Caco-2 (cell line): ENCODE results near the gene FBXL22. TPM values are rescaled to one million over a fixed set of nuclear protein-coding genes. Genes with fewer than 3 reads are reported as not detected.

Experiments used
- BruUV-seq: library from RNA; stranded (reverse); fragments of 400-500 nt; replicated peaks from 2 replicates; lab custom pipeline; 2021; lab: Mats Ljungman, UMichigan
- CTCF ChIA-PET: fragments of 300-600 bp; sonication (Branson Sonifier 250); formaldehyde crosslinking; loops from one replicate; lab custom pipeline; 2022; ENCODE audit warnings: antibody characterized with exemption; lab: Charles Lee
- POLR2A ChIA-PET: fragments of 300-600 bp; sonication (Branson Sonifier 250); formaldehyde crosslinking; loops from one replicate; lab custom pipeline; 2022; ENCODE audit warnings: antibody characterized with exemption; lab: Charles Lee
- DNase-seq, 2 experiments: peaks; one replicate each; pipeline versions ENCODE4 v3.0.0 to v3.0.0-alpha.2; 2020 to 2022
- H3K27me3 ChIP-seq: replicated peaks from 2 replicates; pipeline ENCODE4 v1.6.0; 2011; ENCODE audit warnings: low read length; ENCODE audit not compliant: control insufficient read depth, insufficient read depth
- H3K36me3 ChIP-seq: 2 replicates; pipeline ENCODE4 v1.5.1; 2011; ENCODE audit warnings: low read length; ENCODE audit not compliant: control insufficient read depth, insufficient read depth
- H3K4me1 ChIP-seq: fragments of 250-450 bp; sonication (Bioruptor Pico); 2 replicates; pipeline ENCODE4 v1.5.1; 2020; ENCODE audit warnings: mild to moderate bottlenecking
- H3K4me3 ChIP-seq: 2 replicates; pipeline ENCODE4 v1.5.1; 2011; ENCODE audit warnings: low read depth, mild to moderate bottlenecking, control low read depth, low read length
- H3K9me3 ChIP-seq: fragments of 250-450 bp; sonication (Bioruptor Pico); 2 replicates; pipeline ENCODE4 v1.5.1; 2020; ENCODE audit warnings: mild to moderate bottlenecking, moderate library complexity
- H3K27ac Mint-ChIP-seq: one replicate; pipeline ENCODE4 v1.8.0; 2022; ENCODE audit warnings: mixed read lengths; ENCODE audit not compliant: unreplicated experiment
- H3K27me3 Mint-ChIP-seq: one replicate; pipeline ENCODE4 v1.8.0; 2022; ENCODE audit warnings: mixed read lengths; ENCODE audit not compliant: insufficient read depth, unreplicated experiment
- H3K36me3 Mint-ChIP-seq: one replicate; pipeline ENCODE4 v1.8.0; 2022; ENCODE audit warnings: mild to moderate bottlenecking, mixed read lengths; ENCODE audit not compliant: insufficient read depth, unreplicated experiment
- H3K4me1 Mint-ChIP-seq: one replicate; pipeline ENCODE4 v1.8.0; 2022; ENCODE audit warnings: low read depth, mixed read lengths; ENCODE audit not compliant: unreplicated experiment
- H3K4me3 Mint-ChIP-seq: one replicate; pipeline ENCODE4 v1.8.0; 2022; ENCODE audit warnings: mild to moderate bottlenecking, moderate library complexity, mixed read lengths; ENCODE audit not compliant: unreplicated experiment
- H3K9me3 Mint-ChIP-seq: one replicate; pipeline ENCODE4 v1.8.0; 2022; ENCODE audit warnings: mixed read lengths; ENCODE audit not compliant: unreplicated experiment
- CTCF ChIP-seq, 2 experiments: fragments of 200-600 bp in 1 of 2; IDR thresholded peaks; 1 replicate in 1 of 2; 2 replicates in 1 of 2; pipeline versions ENCODE4 v1.5.1 to v1.8.0; 2011 to 2022; ENCODE audit warnings: antibody characterized with exemption in 1 of 2, control low read depth in 1 of 2, inconsistent platforms in 1 of 2, low read depth in 1 of 2, low read length in 1 of 2, mild to moderate bottlenecking in 1 of 2, moderate library complexity in 1 of 2; ENCODE audit not compliant: insufficient read depth in 1 of 2, severe bottlenecking in 1 of 2, unreplicated experiment in 1 of 2
- intact Hi-C: fragments of 100-400 bp; cut with micrococcal nuclease; formaldehyde crosslinking; loops from one replicate; pipeline ENCODE4 v1.10.0; 2022; ENCODE audit not compliant: unreplicated experiment
- total RNA-seq: library from RNA; stranded (reverse); gene quantifications from 2 replicates; pipeline ENCODE4 v1.2.3, GENCODE V29; 2022

FBXL22 gene
- total RNA-seq, 1 experiment from 2014 or later: not detected

GRCh38 chr15:63560741-63561448 lies 36.3 kb upstream of the FBXL22 start:
- Mint-ChIP-seq H3K36me3 (peaks cover 39% of the 10 kb centered on the region), H3K27me3 (no peaks in the 10 kb centered on the region), H3K4me1 (peaks cover 6% of the 10 kb centered on the region), H3K9me3 (no peaks in the 10 kb centered on the region), H3K27ac (peak overlapping the region; percentile 31), H3K4me3 (no peak overlapping the region)
- Histone ChIP-seq H3K27me3 (no peaks in the 10 kb centered on the region), H3K4me3 (no peak overlapping the region), H3K9me3 (no peaks in the 10 kb centered on the region), H3K36me3 (no peaks in the 10 kb centered on the region), H3K4me1 (no peaks in the 10 kb centered on the region)
- ChIA-PET POLR2A (no interaction called here), CTCF (no interaction called here)
- intact Hi-C loops: no loop called here
- BruUV-seq: no TSS peak
- no peak for DNase-seq
- TF ChIP-seq CTCF (IDR thresholded peaks at IDR 0.05; ENCODE audit: insufficient read depth in 1 of 2, low read depth in 1 of 2, low read length in 1 of 2, severe bottlenecking in 1 of 2, unreplicated experiment in 1 of 2): no peak

GRCh38 chr15:63564093-63564492 lies 33.1 kb upstream of the FBXL22 start:
- DNase-seq: no peak
- CTCF ChIA-PET: no interaction called here
- H3K4me3 ChIP-seq: no peak overlapping the region
- no peaks in the 10 kb centered on the region for H3K27me3 Mint-ChIP-seq
- H3K4me1 Mint-ChIP-seq: peaks cover 6% of the 10 kb centered on the region
- no peak overlapping the region for H3K27ac Mint-ChIP-seq
- peaks cover 45% of the 10 kb centered on the region for H3K36me3 Mint-ChIP-seq
- H3K9me3 ChIP-seq: no peaks in the 10 kb centered on the region
- H3K4me1 ChIP-seq: no peaks in the 10 kb centered on the region
- intact Hi-C loops: no loop called here
- BruUV-seq: no TSS peak
- H3K36me3 ChIP-seq: no peaks in the 10 kb centered on the region
- POLR2A ChIA-PET: no interaction called here
- no peaks in the 10 kb centered on the region for H3K27me3 ChIP-seq
- H3K9me3 Mint-ChIP-seq: no peaks in the 10 kb centered on the region
- no peak for TF ChIP-seq CTCF (IDR thresholded peaks at IDR 0.05; ENCODE audit: insufficient read depth in 1 of 2, low read depth in 1 of 2, low read length in 1 of 2, severe bottlenecking in 1 of 2, unreplicated experiment in 1 of 2)
- H3K4me3 Mint-ChIP-seq: no peak overlapping the region

- H3K36me3 ChIP-seq: no peaks in the 10 kb centered on the region
- intact Hi-C loops: no loop called here
Measured at GRCh38 chr15:63565536-63566186, 31.5 kb upstream of the FBXL22 start.

More at GRCh38 chr15:63565536-63566186, 31.5 kb upstream of the FBXL22 start:
- Histone ChIP-seq H3K9me3 (no peaks in the 10 kb centered on the region), H3K4me3 (no peak overlapping the region), H3K27me3 (no peaks in the 10 kb centered on the region), H3K4me1 (no peaks in the 10 kb centered on the region)
- Mint-ChIP-seq H3K27ac (no peak overlapping the region), H3K9me3 (no peaks in the 10 kb centered on the region), H3K4me3 (no peak overlapping the region), H3K4me1 (peaks cover 6% of the 10 kb centered on the region), H3K27me3 (no peaks in the 10 kb centered on the region), H3K36me3 (peaks cover 34% of the 10 kb centered on the region)
- POLR2A ChIA-PET: no interaction called here
- no TSS peak for BruUV-seq
- no peak for DNase-seq
- TF ChIP-seq CTCF (IDR thresholded peaks at IDR 0.05; ENCODE audit: insufficient read depth in 1 of 2, low read depth in 1 of 2, low read length in 1 of 2, severe bottlenecking in 1 of 2, unreplicated experiment in 1 of 2): no peak
- CTCF ChIA-PET: no interaction called here
